Spleen (tissue), 7 donors: ENCODE measurements around the gene FAM234B.

Experiments used
- CTCF ChIP-seq, 11 experiments: fragments of 200-600 bp in 7 of 11; fragments of 450-650 bp in 4 of 11; sonication (generic) in 4 of 11; IDR thresholded peaks in 8 of 11; conservative IDR thresholded peaks in 3 of 11; 1 replicate in 7 of 11; 2 replicates in 4 of 11; pipeline versions ENCODE4 v1.4.0 to v1.8.0; 2016 to 2021; ENCODE audit warnings: antibody characterized with exemption in 11 of 11, inconsistent platforms in 4 of 11, mild to moderate bottlenecking in 1 of 11
- POLR2A ChIP-seq, 3 donors: fragments of 450-650 bp; IDR thresholded peaks; one replicate each; pipeline ENCODE4 v1.5.1; 2017; ENCODE audit warnings: antibody characterized with exemption in 3 of 3, mild to moderate bottlenecking in 1 of 3
- donor health status: DM: no; HTN: no; CAD: no; lungs with moderate emphysema.
- donor health status: DM: no; HTN: no; CAD: no.
- donor health status: DM: no; HTN: no; CAD: no.

GRCh38 chr12:13004986-13005385 is 39.2 kb upstream of the FAM234B start:
- TF ChIP-seq CTCF (IDR thresholded peaks at IDR 0.05 in 8 of 11, conservative IDR thresholded peaks at IDR 0.05 in 3 of 11): no peak
- no peak for TF ChIP-seq POLR2A (IDR thresholded peaks at IDR 0.05)
